Esophagus muscularis mucosa (tissue), 4 donors: ENCODE results near the gene CDADC1. TPM values are rescaled to one million over a fixed set of nuclear protein-coding genes. Genes with fewer than 3 reads are reported as not detected.

Experiments used
- DNase-seq: peaks from one replicate; pipeline ENCODE4 v3.0.0-alpha.2; 2017; ENCODE audit errors: extremely low spot score
- H3K27ac ChIP-seq, 4 donors: fragments of 200-600 bp; sonication (generic); replicated peaks in 1 of 4; 1 replicate in 3 of 4; 2 replicates in 1 of 4; pipeline ENCODE4 v1.5.1; 2016 to 2019; ENCODE audit warnings: mild to moderate bottlenecking in 1 of 4
- H3K27me3 ChIP-seq, 4 donors: fragments of 200-600 bp; sonication (generic); one replicate each; pipeline versions ENCODE4 v1.5.1 to v1.6.0; 2016 to 2019
- H3K36me3 ChIP-seq, 4 donors: fragments of 200-600 bp; sonication (generic); one replicate each; pipeline ENCODE4 v1.5.1; 2016 to 2019
- H3K4me1 ChIP-seq, 4 donors: fragments of 200-600 bp; sonication (generic); one replicate each; pipeline ENCODE4 v1.5.1; 2016 to 2019
- H3K4me3 ChIP-seq, 4 donors: fragments of 200-600 bp; sonication (generic); 1 replicate in 2 of 4; 2 replicates in 2 of 4; pipeline ENCODE4 v1.5.1; 2016 to 2019; ENCODE audit warnings: mild to moderate bottlenecking in 4 of 4, moderate library complexity in 1 of 4
- H3K9me3 ChIP-seq, 4 donors: fragments of 200-600 bp; sonication (generic); 1 replicate in 3 of 4; 2 replicates in 1 of 4; pipeline ENCODE4 v1.5.1; 2016 to 2019
- CTCF ChIP-seq, 3 experiments: fragments of 200-600 bp in 2 of 3; fragments of 450-650 bp in 1 of 3; sonication (generic) in 2 of 3; IDR thresholded peaks; one replicate each; pipeline ENCODE4 v1.5.1; 2017 to 2019; ENCODE audit warnings: antibody characterized with exemption in 3 of 3, mild to moderate bottlenecking in 2 of 3, moderate library complexity in 1 of 3
- EP300 ChIP-seq: sonication (generic); formaldehyde crosslinking; IDR thresholded peaks from one replicate; pipeline ENCODE4 v1.6.1; 2017; ENCODE audit warnings: antibody characterized with exemption
- POLR2A ChIP-seq: fragments of 450-650 bp; IDR thresholded peaks from one replicate; pipeline ENCODE4 v1.6.1; 2017; ENCODE audit warnings: antibody characterized with exemption, moderate library complexity, mild to moderate bottlenecking, low read depth
- POLR2AphosphoS5 ChIP-seq, 2 donors: sonication (generic); formaldehyde crosslinking; IDR thresholded peaks; one replicate each; pipeline ENCODE4 v1.6.1; 2017; ENCODE audit warnings: antibody characterized with exemption in 2 of 2
- WGBS: methylation state at CpG from one replicate; pipeline ENCODE4 v1.1.5; 2018; 5-methylcytosine and 5-hydroxymethylcytosine counted together
- intact Hi-C: fragments of 100-400 bp; cut with DNase I; formaldehyde crosslinking; loops from one replicate; pipeline ENCODE4 v1.15.1; 2023
- total RNA-seq, 4 donors: library from RNA; depleted of rRNA; stranded (reverse); fragments of >200 nt; gene quantifications; one replicate each; pipeline versions ENCODE4 v1.1.0 to v1.2.1, GENCODE V29; 2016

CDADC1 gene
- total RNA-seq, 4 donors from 2014 or later, result 6.2 to 7.5 (median 6.5) TPM

GRCh38 chr13:49307365-49307764 lies 59.6 kb downstream of the CDADC1 start:
- H3K27me3 ChIP-seq, result no peaks in the 10 kb centered on the region
- TF ChIP-seq POLR2AphosphoS5 (IDR thresholded peaks at IDR 0.05) (peak; percentile 6 to 24), EP300 (no peak), CTCF (IDR thresholded peaks at IDR 0.05) (no peak), POLR2A (no peak)
- peak overlapping the region; percentile 80 to 90 (median 84) for H3K27ac ChIP-seq
- H3K36me3 ChIP-seq, result peaks cover 7 to 32% (median 12%) of the 10 kb centered on the region in 4 donors
- WGBS, result 72% methylated on average over 6 of the region's 6 CpGs
- H3K4me3 ChIP-seq, result no peak overlapping the region
- peaks cover 40 to 87% (median 85%) of the 10 kb centered on the region in 4 donors for H3K4me1 ChIP-seq
- intact Hi-C loops, result no loop called here
- no peak for DNase-seq
- H3K9me3 ChIP-seq, result no peaks in the 10 kb centered on the region

GRCh38 chr13:49308097-49308875 lies 60.6 kb downstream of the CDADC1 start:
- Histone ChIP-seq H3K4me1 (peaks cover 39 to 82% (median 81%) of the 10 kb centered on the region in 4 donors), H3K36me3 (peaks cover 7 to 35% (median 12%) of the 10 kb centered on the region in 4 donors), H3K27ac (peak overlapping the region; percentile 80 to 90 (median 84)), H3K4me3 (peak overlapping the region in 2 of 4 donors; percentile 3 to 26), H3K27me3 (no peaks in the 10 kb centered on the region), H3K9me3 (no peaks in the 10 kb centered on the region)
- 28% methylated on average over 5 of the region's 7 CpGs for whole genome bisulfite sequencing
- TF ChIP-seq POLR2A (no peak), EP300 (peak; percentile 74), POLR2AphosphoS5 (IDR thresholded peaks at IDR 0.05) (peak; percentile 94), CTCF (IDR thresholded peaks at IDR 0.05) (no peak)
- DNase-seq, result no peak
- intact Hi-C loops, result no loop called here

GRCh38 chr13:49308921-49309408 lies 61.2 kb downstream of the CDADC1 start:
- TF ChIP-seq EP300, result no peak
- no peak for TF ChIP-seq CTCF (IDR thresholded peaks at IDR 0.05)
- TF ChIP-seq POLR2A, result no peak
- TF ChIP-seq POLR2AphosphoS5 (IDR thresholded peaks at IDR 0.05), result peak in 1 of 2 donors; percentile 29
- H3K4me3 ChIP-seq, result no peak overlapping the region

GRCh38 chr13:49310251-49310650 lies 62.5 kb downstream of the CDADC1 start:
- H3K9me3 ChIP-seq, result no peaks in the 10 kb centered on the region
- TF ChIP-seq POLR2A (no peak), POLR2AphosphoS5 (IDR thresholded peaks at IDR 0.05) (no peak), EP300 (no peak), CTCF (IDR thresholded peaks at IDR 0.05) (no peak)
- H3K36me3 ChIP-seq, result peaks cover 7 to 35% (median 12%) of the 10 kb centered on the region in 4 donors
- intact Hi-C loops, result no loop called here
- H3K4me3 ChIP-seq, result no peak overlapping the region
- DNase-seq, result no peak
- peaks cover 41 to 82% (median 79%) of the 10 kb centered on the region in 4 donors for H3K4me1 ChIP-seq
- no peaks in the 10 kb centered on the region for H3K27me3 ChIP-seq
- H3K27ac ChIP-seq, result peak overlapping the region; percentile 80 to 90 (median 84)
- WGBS, result 95% methylated on average over 3 of the region's 3 CpGs

More at GRCh38 chr13:49308921-49309408, 61.2 kb downstream of the CDADC1 start:
- whole genome bisulfite sequencing, result 53% methylated on average over 11 of the region's 11 CpGs
- Histone ChIP-seq H3K9me3 (no peaks in the 10 kb centered on the region), H3K36me3 (peaks cover 7 to 35% (median 12%) of the 10 kb centered on the region in 4 donors), H3K4me1 (peaks cover 38 to 82% (median 81%) of the 10 kb centered on the region in 4 donors), H3K27ac (peak overlapping the region; percentile 80 to 90 (median 84)), H3K27me3 (no peaks in the 10 kb centered on the region)
- intact Hi-C loops, result no loop called here
- no peak for DNase-seq
